Glutamatergic neuron (in vitro differentiated cells): Measurements from ENCODE around the gene RPL5. TPM values are rescaled to one million over a fixed set of nuclear protein-coding genes. Genes with fewer than 3 reads are reported as not detected.
A peak's percentile ranks its signal among the peaks of the same experiment; 100 is the strongest.
"Not testable (repeated sequence)": the region's sequence is repeated elsewhere in the genome, so short reads cannot be mapped to it uniquely, and the experiment has no call there.

ENCODE experiments used
- DNase-seq: peaks from one replicate; pipeline ENCODE4 v3.0.0; 2022
- H3K27ac Mint-ChIP-seq: one replicate; pipeline ENCODE4 v1.8.0; 2020; ENCODE audit warnings: mild to moderate bottlenecking, mixed read lengths, inconsistent platforms; ENCODE audit not compliant: unreplicated experiment
- H3K27me3 Mint-ChIP-seq: one replicate; pipeline ENCODE4 v1.8.0; 2020; ENCODE audit warnings: mild to moderate bottlenecking, moderate library complexity, mixed read lengths, inconsistent platforms; ENCODE audit not compliant: unreplicated experiment
- H3K36me3 Mint-ChIP-seq: one replicate; pipeline ENCODE4 v1.8.0; 2020; ENCODE audit warnings: mild to moderate bottlenecking, mixed read lengths, inconsistent platforms; ENCODE audit not compliant: unreplicated experiment
- H3K4me1 Mint-ChIP-seq: one replicate; pipeline ENCODE4 v1.8.0; 2020; ENCODE audit warnings: mild to moderate bottlenecking, low read depth, mixed read lengths, inconsistent platforms; ENCODE audit not compliant: unreplicated experiment
- H3K4me3 Mint-ChIP-seq: one replicate; pipeline ENCODE4 v1.8.0; 2020; ENCODE audit warnings: mild to moderate bottlenecking, mixed read lengths, inconsistent platforms; ENCODE audit not compliant: unreplicated experiment
- H3K9me3 Mint-ChIP-seq: one replicate; pipeline ENCODE4 v1.8.0; 2020; ENCODE audit warnings: mild to moderate bottlenecking, moderate library complexity, mixed read lengths, inconsistent platforms; ENCODE audit not compliant: unreplicated experiment
- long read RNA-seq: library from polyadenylated mRNA; unstranded; transcript quantifications from one replicate; pipeline ENCODE4 v2.0.0, GENCODE V29; 2020; ENCODE audit not compliant: unreplicated experiment
- total RNA-seq: library from RNA; stranded (reverse); fragmentation: NEBNext Ultra II Directional; extraction: Animal tissue kit (Norgen Biotek cat#: 25700); gene quantifications from one replicate; pipeline ENCODE4 v1.2.1, GENCODE V29; 2021; ENCODE audit not compliant: unreplicated experiment
- TF ChIP-seq, protein P1 (sequence below): fragments of 200-600 bp; sonication (generic); IDR thresholded peaks from one replicate; pipeline ENCODE4 v1.5.0; 2021; ENCODE audit not compliant: partially characterized antibody, unreplicated experiment

Gene RPL5
- total RNA-seq, result 692 TPM
- long read RNA-seq, transcript RPL5-208 (8 exons, 1,085 nt), result major isoform, 599 of 1,058 reads
- long read RNA-seq, transcript RPL5-205 (3 exons, 1,210 nt), result minor isoform, 377 of 1,058 reads
- long read RNA-seq, partial matches to known transcripts, result 57 of 1,058 reads
- long read RNA-seq, other reads (novel, unspliced or antisense), result 20 of 1,058 reads

DNA sequence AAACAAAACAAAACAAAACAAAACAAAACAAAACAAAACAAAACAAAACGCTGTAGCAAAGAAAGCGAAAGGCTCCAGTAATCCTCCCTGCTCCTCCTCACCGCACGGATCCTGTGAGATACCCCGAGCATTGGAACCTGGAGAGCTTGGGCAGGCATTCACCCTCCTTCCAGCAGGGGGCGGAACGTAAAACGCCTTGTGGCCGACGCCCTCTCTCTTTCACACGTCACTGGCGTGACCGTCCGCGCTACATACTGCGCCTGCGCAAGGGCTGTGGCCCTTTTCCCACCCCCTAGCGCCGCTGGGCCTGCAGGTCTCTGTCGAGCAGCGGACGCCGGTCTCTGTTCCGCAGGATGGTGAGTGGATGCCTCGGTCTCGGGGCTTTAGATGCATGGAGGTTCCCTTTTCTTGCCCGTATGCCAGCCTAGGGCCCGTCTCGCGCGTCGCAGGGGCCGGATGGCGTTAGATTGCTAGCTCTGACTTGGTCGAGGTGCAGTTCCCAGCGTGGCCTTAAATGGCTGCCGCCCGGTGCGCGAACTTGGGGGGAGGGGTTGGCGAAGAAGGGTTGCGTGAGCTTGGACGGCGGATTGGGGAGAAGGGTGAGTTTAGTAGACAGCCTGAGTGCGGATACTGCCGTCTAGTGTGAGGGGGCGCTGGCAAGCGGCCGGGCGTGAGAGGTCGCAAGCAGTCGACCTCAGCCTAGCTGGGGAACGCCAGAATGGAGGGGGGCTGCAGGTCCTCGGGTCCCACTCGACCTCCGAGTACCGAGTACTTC, at the start of gene RPL5:
Gene RPL5, plus strand, starts transcription at position 279 of the 775 bp plus-strand sequence. Its CDS starts 75 bp downstream, at position 354.
- DNase-seq, result peak; percentile 99
- Mint-ChIP-seq H3K4me3 (peak within 1 kb of the TSS; percentile 97), H3K9me3 (peaks cover 6% of the 10 kb centered on the region), H3K4me1 (peaks cover 12% of the 10 kb centered on the region), H3K27ac (peak within 1 kb of the TSS; percentile 93), H3K36me3 (no peaks in the 10 kb centered on the region), H3K27me3 (peaks cover 4% of the 10 kb centered on the region)
- TF ChIP-seq, protein P1, sequence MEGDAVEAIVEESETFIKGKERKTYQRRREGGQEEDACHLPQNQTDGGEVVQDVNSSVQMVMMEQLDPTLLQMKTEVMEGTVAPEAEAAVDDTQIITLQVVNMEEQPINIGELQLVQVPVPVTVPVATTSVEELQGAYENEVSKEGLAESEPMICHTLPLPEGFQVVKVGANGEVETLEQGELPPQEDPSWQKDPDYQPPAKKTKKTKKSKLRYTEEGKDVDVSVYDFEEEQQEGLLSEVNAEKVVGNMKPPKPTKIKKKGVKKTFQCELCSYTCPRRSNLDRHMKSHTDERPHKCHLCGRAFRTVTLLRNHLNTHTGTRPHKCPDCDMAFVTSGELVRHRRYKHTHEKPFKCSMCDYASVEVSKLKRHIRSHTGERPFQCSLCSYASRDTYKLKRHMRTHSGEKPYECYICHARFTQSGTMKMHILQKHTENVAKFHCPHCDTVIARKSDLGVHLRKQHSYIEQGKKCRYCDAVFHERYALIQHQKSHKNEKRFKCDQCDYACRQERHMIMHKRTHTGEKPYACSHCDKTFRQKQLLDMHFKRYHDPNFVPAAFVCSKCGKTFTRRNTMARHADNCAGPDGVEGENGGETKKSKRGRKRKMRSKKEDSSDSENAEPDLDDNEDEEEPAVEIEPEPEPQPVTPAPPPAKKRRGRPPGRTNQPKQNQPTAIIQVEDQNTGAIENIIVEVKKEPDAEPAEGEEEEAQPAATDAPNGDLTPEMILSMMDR, result peak; percentile 98

DNA sequence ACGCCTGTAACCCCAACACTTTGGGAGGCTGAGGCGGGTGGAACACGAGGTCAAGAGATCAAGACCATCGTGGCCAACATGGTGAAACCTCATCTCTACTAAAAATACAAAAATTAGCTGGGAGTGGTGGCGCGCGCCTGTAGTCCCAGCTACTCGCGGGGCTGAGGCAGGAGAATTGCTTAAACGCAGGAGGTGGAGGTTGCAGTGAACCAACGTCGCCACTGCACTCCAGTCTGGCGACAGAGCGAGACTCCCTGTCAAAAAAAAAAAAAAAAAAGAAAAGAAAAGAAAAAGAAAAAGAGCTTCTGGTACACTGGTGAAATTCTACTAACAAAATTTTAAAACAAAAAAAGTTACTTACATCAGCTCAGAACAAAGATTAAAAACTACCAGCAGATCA, 48.3 kb upstream of the RPL5 start:
- DNase-seq, H3K36me3 Mint-ChIP-seq, H3K27me3 Mint-ChIP-seq, H3K4me1 Mint-ChIP-seq, H3K9me3 Mint-ChIP-seq: not testable (repeated sequence)
- Mint-ChIP-seq H3K27ac (peak overlapping the region; percentile 73), H3K4me3 (peak overlapping the region; percentile 87)

DNA sequence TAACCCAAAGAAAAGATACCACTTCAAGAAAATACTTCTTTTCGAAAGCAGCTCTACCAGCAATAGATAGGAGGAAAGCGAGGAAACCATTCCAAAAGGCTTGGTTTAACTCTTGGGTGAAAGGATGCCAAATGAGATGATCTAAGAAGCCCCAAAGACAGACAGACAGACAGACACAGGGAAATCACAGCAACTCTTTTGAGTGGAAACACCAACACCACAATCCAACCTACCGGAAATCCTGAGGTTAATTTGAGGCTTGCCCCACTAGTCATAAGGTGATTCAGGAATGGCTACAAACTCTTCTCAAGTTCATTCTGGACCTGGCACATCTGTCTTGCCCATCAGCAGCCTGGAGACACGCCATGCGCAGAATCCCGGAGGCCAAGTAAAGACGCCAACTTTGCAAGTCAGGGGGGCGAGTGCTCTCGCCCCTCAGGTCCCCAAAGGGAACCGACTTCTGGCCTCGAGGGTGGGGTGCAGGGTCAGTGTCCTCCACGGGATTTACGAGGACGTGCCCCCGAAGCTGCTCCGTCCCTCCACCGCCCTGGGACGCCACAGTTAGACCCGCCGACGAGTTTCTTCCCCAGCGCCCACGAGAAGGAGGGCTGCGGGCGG, 47.7 kb upstream of the RPL5 start:
- H3K27me3 Mint-ChIP-seq, result peaks cover 3% of the 10 kb centered on the region
- no peak for DNase-seq
- TF ChIP-seq, protein P1, result no peak
- no peaks in the 10 kb centered on the region for H3K4me1 Mint-ChIP-seq
- peak overlapping the region; percentile 73 for H3K27ac Mint-ChIP-seq
- H3K36me3 Mint-ChIP-seq, result no peaks in the 10 kb centered on the region
- H3K9me3 Mint-ChIP-seq, result peaks cover 5% of the 10 kb centered on the region
- peak overlapping the region; percentile 87 for H3K4me3 Mint-ChIP-seq

DNA sequence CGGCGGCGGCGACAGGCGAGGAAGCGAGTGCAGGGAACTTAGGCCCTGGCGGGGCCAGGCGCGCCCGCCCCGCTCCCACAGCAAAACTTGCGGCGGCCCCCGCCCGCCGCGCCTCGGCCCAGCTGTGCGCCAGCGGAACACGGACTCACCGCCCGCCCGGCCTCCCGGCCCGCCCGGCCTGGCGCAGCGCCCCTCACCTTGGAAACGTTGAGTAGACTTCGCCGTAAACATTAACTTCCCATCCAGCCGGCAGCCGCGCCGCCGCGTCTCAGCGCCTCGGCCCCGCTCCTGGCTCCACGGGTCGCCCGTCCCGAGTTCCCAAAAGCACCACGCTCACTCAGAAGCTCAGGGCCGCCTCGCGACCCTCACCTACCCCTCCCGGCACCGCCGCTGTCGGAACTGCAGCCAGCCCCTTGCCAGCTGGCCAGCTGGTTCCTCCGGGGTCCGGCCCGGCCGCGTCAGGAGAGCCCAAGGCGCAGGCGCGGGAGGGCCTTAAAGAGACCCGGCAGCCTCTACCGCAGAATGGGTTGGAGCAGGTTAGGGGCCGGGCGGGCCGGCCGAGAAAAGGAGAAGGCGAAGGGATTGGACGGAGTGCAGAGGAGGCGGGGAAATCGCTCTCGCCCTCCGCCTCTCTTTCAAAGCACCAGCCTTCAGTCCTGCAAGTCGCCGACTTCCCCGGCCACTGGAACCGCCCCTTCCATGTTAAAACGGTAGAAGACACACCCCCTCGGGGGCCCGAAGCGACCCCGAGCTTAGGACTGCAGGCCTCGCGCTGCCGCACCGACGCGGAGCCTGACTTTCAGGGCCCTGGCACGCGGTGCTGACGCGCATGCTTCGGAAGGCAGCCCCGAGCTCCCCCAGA, 47.0 kb upstream of the RPL5 start, which contains the start of gene EVI5:
Gene EVI5, minus strand, starts transcription at position 470 of the 862 bp plus-strand sequence. CDS start 48,562 bp downstream, outside the sequence.
- H3K4me3 Mint-ChIP-seq, result peak within 1 kb of the TSS; percentile 87
- H3K27ac Mint-ChIP-seq, result peak within 1 kb of the TSS; percentile 88
- peaks cover 5% of the 10 kb centered on the region for H3K9me3 Mint-ChIP-seq
- no peaks in the 10 kb centered on the region for H3K36me3 Mint-ChIP-seq
- peaks cover 3% of the 10 kb centered on the region for H3K27me3 Mint-ChIP-seq
- DNase-seq, result peak; percentile 95
- H3K4me1 Mint-ChIP-seq, result no peaks in the 10 kb centered on the region
- TF ChIP-seq, protein P1, result no peak
